ENCODE data around the gene WDR88.
A peak's percentile ranks its signal among the peaks of the same experiment; 100 is the strongest.
"Not testable (repeated sequence)": the region's sequence is repeated elsewhere in the genome, so short reads cannot be mapped to it uniquely, and the experiment has no call there.

The WDR88 gene

GRCh38 chr19:33201473-33201872 lies 69.6 kb downstream of the WDR88 start:
- DNase-seq: no peak

- no peak for DNase-seq
Observed at GRCh38 chr19:33201886-33202545, 70.1 kb downstream of the WDR88 start.

DNA sequence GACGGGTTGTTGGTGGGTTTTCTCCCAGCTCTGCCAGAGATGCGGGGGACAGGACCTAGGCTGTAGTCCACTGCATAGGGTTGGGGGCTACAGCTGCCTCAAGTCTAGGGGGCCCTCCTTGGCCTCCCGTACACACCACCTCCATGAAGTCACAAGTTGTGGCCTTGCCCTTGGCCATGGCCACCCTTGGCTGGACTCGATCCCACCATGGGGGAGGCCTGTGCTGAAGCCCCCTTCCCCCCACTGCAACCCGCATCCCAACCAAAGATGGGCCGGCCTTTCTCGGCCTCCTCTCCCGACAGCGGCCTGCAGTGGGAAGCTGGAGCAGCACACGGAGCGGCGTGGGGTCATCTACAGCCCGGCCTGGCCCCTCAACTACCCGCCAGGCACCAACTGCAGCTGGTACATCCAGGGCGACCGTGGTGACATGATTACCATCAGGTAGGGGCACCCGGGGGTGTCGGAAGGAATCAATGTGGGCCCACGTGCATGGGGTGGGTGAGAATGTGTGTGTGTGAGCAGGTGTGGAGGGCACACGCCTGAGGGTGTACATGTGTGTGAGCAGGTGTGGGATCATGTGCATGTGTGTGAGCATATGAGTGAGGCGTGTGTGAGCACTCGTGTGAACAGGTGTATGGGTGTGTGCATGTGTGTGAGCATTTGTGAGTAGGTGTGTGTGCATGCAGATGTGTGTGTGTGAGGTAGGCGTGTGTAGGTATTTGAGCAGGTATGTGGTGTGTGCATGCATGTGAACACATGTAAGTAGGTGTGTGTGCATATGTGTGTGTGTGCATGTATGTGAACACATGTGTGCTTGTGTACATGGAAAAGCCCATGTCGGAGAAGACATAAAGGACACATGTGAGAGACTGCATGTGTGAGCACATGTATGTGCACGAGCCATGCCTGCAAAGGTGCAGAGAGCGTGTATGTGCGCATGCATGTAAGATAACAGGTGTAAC lies 70.9 kb downstream of the WDR88 start:
- DNase-seq: no peak

GRCh38 chr19:33203529-33203928 lies 71.6 kb downstream of the WDR88 start:
- no peak for DNase-seq

GRCh38 chr19:33204136-33204973 lies 72.4 kb downstream of the WDR88 start:
- no peak for DNase-seq

- DNase-seq: no peak
Observed at GRCh38 chr19:33205110-33205509, 73.2 kb downstream of the WDR88 start.

GRCh38 chr19:33205531-33206260 lies 73.8 kb downstream of the WDR88 start:
- no peak for DNase-seq

DNA sequence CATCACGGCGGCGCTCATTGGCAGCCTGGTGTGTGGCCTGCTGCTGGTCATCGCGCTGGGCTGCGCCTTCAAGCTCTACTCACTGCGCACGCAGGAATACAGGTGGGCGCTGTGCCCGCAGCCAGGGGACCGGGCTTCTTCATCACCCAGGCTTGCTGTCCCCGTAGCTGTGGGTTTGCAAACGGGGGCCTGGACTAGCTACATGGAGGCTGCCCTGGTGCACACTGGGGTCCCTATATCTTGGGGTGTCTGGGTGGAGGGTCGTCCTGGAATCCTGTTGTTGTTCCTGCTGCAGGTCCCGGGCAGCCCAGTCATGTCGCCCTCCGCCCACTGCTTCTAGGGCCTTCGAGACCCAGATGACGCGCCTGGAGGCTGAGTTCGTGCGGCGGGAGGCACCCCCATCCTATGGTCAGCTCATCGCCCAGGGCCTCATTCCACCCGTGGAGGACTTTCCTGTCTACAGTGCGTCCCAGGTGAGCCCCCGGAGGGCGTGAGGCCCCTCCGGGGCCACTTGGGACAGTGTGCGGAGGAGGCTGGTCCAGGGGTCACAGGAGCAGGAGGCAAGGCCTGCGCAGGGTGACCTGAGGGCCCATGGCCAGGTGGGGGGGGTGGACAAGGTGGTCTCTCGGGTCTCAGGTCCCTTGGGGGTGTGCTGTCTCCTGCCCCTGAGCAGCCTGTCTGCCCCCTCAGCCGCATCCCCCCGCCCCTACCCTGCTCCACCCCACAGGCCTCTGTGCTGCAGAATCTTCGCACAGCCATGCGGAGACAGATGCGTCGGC lies 74.5 kb downstream of the WDR88 start:
- DNase-seq: no peak

DNA sequence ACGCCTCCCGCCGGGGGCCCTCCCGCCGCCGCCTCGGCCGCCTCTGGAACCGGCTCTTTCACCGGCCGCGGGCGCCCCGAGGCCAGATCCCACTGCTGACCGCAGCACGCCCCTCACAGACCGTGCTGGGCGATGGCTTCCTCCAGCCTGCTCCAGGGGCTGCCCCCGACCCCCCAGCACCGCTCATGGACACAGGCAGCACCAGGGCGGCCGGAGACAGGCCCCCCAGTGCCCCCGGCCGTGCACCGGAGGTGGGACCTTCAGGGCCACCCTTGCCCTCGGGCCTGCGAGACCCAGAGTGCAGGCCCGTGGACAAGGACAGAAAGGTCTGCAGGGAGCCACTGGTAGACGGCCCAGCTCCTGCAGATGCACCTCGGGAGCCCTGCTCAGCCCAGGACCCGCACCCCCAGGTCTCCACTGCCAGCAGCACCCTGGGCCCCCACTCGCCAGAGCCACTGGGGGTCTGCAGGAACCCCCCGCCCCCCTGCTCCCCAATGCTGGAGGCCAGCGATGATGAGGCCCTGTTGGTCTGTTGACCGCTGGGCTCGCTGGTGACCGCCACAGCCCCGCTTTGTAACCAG lies 75.2 kb downstream of the WDR88 start:
- no peak for DNase-seq

DNA sequence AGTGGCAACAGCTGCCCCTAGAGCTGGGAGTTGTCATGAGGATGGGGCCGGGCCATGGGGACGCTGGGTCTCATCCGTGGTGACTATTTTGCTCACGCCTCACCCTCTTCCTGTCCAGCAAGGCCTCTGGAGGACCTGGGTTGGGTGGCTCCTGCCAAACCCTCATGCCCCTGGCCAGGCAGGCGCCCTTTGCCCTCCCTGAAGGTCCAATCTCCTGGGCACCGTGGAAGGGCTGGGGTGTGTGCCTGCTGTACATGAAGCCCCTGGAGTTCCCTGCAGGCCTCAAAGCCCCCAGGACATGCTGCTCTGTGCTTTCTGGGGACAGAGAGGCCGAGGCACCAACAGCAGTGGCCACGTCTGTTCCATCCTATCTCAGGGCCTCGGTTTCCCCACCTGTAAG lies 76.0 kb downstream of the WDR88 start:
- no peak for DNase-seq

DNA sequence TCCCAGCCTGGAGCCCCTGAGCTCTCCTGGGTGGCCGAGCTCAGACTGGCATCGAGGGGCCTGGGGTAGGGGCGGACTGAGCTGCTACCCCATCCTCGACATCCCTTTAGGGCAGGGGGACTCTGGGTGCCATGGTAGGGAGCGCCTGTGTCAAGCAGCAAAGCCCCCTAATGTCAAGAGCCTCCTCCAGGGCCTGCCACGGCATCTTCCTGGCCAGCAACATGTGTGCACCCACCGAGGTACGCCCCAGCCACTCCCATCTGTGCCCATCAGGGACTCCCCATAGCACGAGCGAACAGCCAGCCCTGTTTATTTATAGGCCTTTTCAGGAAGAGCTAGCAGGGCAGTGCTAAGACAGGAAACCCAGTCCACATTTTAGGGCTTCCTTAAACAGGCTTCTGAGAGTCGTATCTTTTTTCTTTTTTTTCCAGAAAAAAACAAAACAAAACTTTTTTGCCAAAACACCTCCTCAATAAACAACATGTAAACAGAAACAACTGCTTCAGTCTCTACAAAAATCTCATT lies 76.5 kb downstream of the WDR88 start:
- no peak for DNase-seq

DNA sequence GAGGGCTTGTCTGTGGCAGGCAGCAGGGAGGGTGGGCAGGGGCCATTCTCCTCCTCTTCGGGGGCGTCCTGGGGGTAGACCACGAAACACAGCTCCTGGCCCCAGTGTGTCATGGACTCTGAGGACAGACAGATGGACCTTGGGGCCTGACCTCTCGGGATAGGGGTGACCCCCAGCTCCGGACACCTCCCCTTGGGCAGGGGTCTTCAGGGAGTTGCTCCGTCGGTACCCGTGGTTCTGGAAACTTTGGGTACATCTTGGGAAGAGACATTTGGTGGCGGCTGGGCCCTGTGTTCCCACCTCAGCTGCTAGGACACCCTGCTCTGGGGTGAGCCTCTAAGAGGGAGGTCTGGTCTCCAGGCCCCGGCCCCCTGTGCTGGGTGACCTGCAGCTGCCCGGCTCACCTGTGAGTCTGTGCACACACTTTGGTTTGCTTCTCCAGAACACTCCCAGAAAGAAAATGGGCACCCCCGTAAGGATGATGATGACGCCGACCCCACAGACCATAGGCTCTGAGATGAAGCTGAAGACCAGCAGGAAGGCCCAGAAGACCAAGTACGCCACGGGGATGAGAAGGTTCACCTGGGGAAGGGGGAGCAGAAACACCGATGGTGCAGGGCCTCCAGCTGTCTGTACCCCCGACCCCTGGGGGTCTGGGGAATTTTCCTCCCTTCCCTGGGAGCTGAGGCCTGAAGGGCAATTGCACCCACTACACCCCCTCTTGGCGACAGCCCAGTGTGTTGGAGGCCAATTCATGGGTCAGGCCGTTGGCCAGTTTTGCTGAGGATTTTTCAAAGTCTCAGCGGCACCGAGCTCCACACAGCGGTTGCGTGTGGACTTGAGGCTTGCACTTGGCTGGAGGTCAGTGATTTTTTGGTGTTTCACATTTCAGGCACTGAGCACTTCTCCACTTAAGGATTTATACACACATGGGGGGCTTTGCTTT lies 77.3 kb downstream of the WDR88 start:
- DNase-seq: no peak

DNA sequence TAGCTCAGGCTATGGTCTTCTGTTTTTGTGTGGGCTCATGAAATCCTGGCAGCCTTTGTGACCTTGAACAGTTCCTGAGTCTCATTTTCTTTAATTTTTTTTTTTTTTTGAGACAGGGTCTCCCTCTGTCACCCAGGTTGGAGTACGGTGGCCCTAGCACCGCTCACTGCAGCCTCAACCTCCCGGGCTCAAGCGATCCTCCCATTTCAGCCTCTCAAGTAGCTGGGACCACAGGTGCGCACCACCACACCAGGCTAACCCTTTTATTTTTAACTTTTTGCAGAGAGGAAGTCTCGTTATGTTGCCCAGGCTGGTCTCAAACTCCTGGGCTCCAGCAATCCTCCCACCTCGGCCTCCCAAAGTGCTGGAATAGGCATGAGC lies 77.9 kb downstream of the WDR88 start:
- DNase-seq: not testable (repeated sequence)

DNA sequence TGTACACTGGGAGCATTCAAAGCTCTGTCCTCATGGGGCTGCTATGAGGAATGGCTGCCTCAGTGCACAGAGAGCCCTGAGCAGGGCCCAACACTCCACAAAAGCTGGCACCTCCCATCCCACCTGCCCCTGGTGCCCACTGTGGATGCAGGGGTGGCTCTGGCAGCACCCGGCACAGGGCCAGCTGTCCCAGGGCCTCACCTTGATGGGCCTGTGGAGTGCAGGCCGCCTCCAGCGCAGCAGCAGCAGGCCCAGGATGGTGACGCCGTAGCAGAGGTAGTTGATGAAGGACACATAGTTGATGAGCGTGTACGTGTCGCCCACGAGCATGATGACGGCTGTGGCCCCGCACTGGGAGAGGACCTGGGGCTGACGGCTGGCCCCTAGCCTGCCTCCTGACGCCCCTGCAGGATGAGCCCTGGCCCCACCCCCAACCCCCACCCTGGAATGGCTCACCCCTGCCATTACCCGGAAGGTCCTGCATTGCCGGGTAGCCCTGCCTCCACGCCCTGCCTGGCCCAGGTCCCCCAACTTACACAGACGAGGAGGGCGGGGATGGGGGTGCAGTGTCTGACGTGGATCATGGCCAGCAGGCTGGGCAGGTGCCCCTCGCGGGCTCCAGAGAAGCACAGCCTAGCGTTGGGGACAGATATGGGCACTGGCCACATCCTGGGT lies 78.5 kb downstream of the WDR88 start:
- no peak for DNase-seq

DNA sequence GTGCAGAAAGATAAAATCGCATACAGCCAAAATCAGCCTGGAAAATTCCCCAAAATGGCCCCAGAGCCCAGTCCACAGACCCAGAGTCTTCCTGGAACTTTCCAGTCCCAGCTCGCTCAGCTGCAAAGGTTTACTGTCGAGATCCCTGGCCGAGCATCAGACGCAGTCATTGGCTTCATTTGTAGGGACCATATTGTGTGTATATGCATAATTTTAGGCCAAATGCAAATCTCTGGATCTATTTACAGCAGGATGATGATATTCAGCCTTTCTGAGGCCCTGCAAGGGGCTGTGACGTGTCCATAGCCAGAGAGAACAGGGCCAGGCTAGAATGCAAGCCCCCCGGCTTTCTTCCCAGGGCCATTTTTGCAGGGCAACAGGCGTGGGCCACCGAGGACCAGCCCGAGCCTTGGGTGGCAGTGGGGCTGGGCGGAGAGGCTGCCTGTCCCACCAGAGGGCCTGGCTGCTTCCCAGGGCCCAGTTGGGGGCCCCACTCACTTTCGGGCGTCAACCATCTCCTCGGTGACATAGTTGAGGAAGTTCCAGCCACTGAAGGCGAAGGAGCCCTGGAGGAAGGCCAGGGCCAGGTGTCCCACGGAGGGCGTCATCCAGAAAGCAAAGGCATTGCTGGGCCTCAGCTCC lies 80.0 kb downstream of the WDR88 start:
- DNase-seq: no peak

DNA sequence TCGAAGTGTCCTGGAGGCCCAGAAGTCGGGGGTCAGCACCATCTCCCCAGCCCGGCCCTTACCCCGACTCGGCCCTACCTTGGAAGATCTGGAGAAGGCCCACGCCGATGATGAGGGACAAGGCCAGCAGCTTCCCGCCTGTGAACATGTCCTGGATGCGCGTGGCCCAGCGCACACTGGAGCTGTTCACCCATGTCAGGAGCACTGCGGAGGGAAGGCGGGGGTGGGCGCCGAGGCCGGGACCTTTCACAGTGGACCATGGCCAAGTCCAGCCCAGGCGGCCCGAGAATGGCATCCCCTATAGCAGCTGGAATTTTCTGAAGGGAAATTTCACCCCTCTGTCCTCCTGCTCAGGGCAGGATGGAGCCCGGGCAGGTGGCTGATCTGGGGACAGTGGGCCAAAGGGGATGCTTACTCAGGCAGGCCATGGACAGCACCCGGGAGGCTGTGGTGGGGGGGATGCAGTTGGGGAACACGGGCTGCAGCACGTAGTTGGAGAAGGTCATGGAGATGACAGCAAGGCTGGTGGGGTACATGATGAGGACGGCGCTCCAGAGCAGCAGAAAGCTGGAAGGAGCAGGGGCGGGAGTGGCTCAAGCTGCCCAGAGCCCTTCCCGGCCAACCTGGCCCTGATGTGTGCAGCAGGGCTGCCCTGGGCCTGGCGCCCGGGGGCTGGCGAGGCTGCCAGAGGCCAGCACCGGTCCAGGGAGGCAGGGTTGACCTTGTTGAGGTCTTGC lies 80.7 kb downstream of the WDR88 start:
- DNase-seq: no peak

DNA sequence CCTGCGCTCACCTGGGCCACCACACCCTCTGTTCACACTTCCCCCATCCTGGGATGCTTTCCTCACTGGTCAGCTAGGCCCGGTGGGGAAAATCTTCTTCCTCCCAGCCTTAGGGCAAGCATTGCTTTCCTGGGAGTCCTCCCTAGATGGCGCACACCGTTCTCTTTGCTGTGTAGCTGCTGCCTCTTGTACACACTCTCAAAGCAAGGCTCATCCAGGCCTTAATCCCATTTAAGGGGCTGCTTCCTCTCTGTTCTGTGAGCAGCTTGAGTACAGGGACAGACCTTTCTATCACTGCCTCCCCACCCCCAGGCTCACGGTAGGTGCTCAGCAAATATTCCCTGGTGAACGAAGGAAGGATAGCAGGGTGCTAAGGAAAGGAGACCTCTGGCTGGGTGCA lies 82.7 kb downstream of the WDR88 start:
- DNase-seq: peak; percentile 7

Measured in NCI-H1694 treated with DMSO at 0.1 percent for 48 hours (cell line).